Smooth muscle cell (in vitro differentiated cells): ENCODE measurements around the gene SYNCRIP. TPM values are rescaled to one million over a fixed set of nuclear protein-coding genes. Genes with fewer than 3 reads are reported as not detected.

Source experiments
- DNase-seq: peaks from one replicate; lab custom pipeline; 2025; ENCODE audit not compliant: unreplicated experiment; lab: John Stamatoyannopoulos, UW
- H2AFZ ChIP-seq: fragments of 200-600 bp; sonication (generic); 2 replicates; pipeline ENCODE4 v1.6.0; 2016; ENCODE audit warnings: antibody characterized with exemption, low read depth, mild to moderate bottlenecking
- H3F3A ChIP-seq: fragments of 200-600 bp; sonication (generic); 2 replicates; pipeline ENCODE4 v1.6.0; 2017; ENCODE audit warnings: antibody characterized with exemption, low read depth
- H3K27ac ChIP-seq: fragments of 200-600 bp; sonication (generic); 2 replicates; pipeline ENCODE4 v1.5.1; 2016; ENCODE audit warnings: low read depth, mild to moderate bottlenecking
- H3K27me3 ChIP-seq: fragments of 200-600 bp; sonication (generic); 2 replicates; pipeline ENCODE4 v1.6.1; 2016; ENCODE audit warnings: low read depth, mild to moderate bottlenecking
- H3K36me3 ChIP-seq: fragments of 200-600 bp; sonication (generic); 2 replicates; pipeline ENCODE4 v1.5.1; 2016; ENCODE audit warnings: low read depth
- H3K4me1 ChIP-seq: fragments of 200-600 bp; sonication (generic); 2 replicates; pipeline ENCODE4 v1.5.1; 2016; ENCODE audit warnings: low read depth
- H3K4me2 ChIP-seq: fragments of 200-600 bp; sonication (generic); 2 replicates; pipeline ENCODE4 v1.6.0; 2016; ENCODE audit warnings: mild to moderate bottlenecking
- H3K4me3 ChIP-seq: fragments of 200-600 bp; sonication (generic); 2 replicates; pipeline ENCODE4 v1.5.1; 2016; ENCODE audit warnings: mild to moderate bottlenecking
- H3K79me2 ChIP-seq: fragments of 200-600 bp; sonication (generic); 2 replicates; pipeline ENCODE4 v1.6.0; 2016; ENCODE audit warnings: low read depth, mild to moderate bottlenecking
- H3K9ac ChIP-seq: fragments of 200-600 bp; sonication (generic); 2 replicates; pipeline ENCODE4 v1.6.0; 2016; ENCODE audit warnings: low read depth
- H3K9me3 ChIP-seq: fragments of 200-600 bp; sonication (generic); replicated peaks from 2 replicates; pipeline ENCODE4 v1.5.1; 2016; ENCODE audit warnings: low read depth
- H4K20me1 ChIP-seq: fragments of 200-600 bp; sonication (generic); 2 replicates; pipeline ENCODE4 v1.6.0; 2016; ENCODE audit warnings: low read depth
- CTCF ChIP-seq: fragments of 200-600 bp; sonication (generic); IDR thresholded peaks from 2 replicates; pipeline ENCODE4 v1.5.1; 2017; ENCODE audit warnings: borderline replicate concordance, mild to moderate bottlenecking, antibody characterized with exemption; ENCODE audit not compliant: insufficient read depth, poor library complexity, severe bottlenecking
- WGBS: methylation state at CpG from one replicate; pipeline ENCODE4 v1.1.7; 2016; ENCODE audit warnings: low lambda C conversion rate; 5-methylcytosine and 5-hydroxymethylcytosine counted together
- polyA plus RNA-seq: library from polyadenylated mRNA; unstranded; fragments of >200 nt; fragmentation: Nextera tagmentation; extraction: Ambion mirVana; gene quantifications from 2 replicates; pipeline ENCODE4 v1.2.1, GENCODE V29; 2016
- total RNA-seq: library from RNA; depleted of rRNA; stranded (reverse); fragments of >200 nt; gene quantifications from 2 replicates; pipeline ENCODE4 v1.2.3, GENCODE V29; 2014

Gene SYNCRIP
- total and polyA plus RNA-seq, 2 experiments from 2014 or later = 53.1 to 74.6 TPM

- peaks cover 52% of the 10 kb centered on the region for H3K79me2 ChIP-seq
These were observed 31.9 kb upstream of the SYNCRIP start for GRCh38 chr6:85674604-85675003.

DNA sequence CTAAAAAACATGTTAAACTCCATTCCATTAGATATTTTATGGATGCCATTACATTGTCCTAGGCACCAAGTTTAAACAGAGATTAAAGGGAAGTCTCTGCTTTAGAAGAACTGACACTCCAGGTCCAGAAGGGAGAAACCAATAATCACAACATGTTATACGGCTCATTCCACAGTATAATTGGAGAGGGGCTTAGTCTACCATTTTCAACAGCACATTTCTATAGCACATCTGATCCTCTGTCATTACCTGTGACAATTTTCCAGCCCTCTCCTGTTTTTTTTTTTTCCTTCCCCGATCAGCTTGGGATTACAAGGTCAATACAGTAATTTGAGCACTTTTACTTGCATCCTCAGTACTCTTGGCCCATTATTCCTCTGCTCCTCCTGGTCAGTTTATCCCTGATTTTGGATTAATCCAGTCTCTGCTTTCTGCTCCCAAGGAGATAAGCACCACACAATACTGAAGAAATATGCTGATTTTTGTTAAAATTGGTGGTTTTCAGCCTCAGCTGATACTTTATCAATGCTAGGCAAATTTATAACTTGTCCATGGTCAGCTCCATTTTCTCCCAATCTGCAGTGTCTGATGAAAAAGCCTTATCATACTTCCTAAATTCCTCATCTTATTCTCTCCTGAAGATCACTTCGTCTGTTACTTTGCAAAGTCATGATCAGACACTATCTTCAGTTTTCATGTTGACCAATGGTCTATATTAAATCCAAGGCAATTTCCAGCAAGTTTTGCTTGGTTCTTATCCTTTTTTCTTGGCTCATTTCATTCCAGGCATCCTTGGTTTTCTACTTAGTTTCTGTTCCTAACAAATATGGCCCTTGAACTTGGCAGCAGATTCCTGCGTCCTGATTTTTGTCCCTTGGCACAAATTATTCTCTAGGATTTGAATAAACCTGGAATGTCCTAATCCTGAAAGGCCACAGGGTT lies 30.8 kb upstream of the SYNCRIP start:
- H3K27me3 ChIP-seq = no peaks in the 10 kb centered on the region
- H3K4me1 ChIP-seq = peaks cover 8% of the 10 kb centered on the region
- H3F3A ChIP-seq = peaks cover 26% of the 10 kb centered on the region
- no peaks in the 10 kb centered on the region for H3K36me3 ChIP-seq
- peak overlapping the region; percentile 76 for H3K27ac ChIP-seq
- 84% methylated on average over 4 of the region's 4 CpGs for WGBS
- H3K4me2 ChIP-seq = no peak overlapping the region
- no peak overlapping the region for H3K4me3 ChIP-seq
- H3K9ac ChIP-seq = no peak overlapping the region
- H4K20me1 ChIP-seq = peaks cover 90% of the 10 kb centered on the region
- TF ChIP-seq CTCF = no peak
- no peak for DNase-seq
- H2AFZ ChIP-seq = no peak overlapping the region
- peaks cover 52% of the 10 kb centered on the region for H3K79me2 ChIP-seq
- no peaks in the 10 kb centered on the region for H3K9me3 ChIP-seq

More at GRCh38 chr6:85674604-85675003, 31.9 kb upstream of the SYNCRIP start:
- H3K36me3 ChIP-seq = no peaks in the 10 kb centered on the region
- H3K4me1 ChIP-seq = peaks cover 12% of the 10 kb centered on the region
- peaks cover 30% of the 10 kb centered on the region for H3F3A ChIP-seq
- H3K27ac ChIP-seq = peak overlapping the region; percentile 76
- no peak overlapping the region for H3K9ac ChIP-seq
- no peaks in the 10 kb centered on the region for H3K27me3 ChIP-seq
- H2AFZ ChIP-seq = no peak overlapping the region
- H3K9me3 ChIP-seq = no peaks in the 10 kb centered on the region
- no peak for TF ChIP-seq CTCF
- DNase-seq = no peak
- H4K20me1 ChIP-seq = peaks cover 84% of the 10 kb centered on the region
- no peak overlapping the region for H3K4me2 ChIP-seq
- no peak overlapping the region for H3K4me3 ChIP-seq

- peaks cover 82% of the 10 kb centered on the region for H4K20me1 ChIP-seq
These were observed 29.9 kb upstream of the SYNCRIP start for GRCh38 chr6:85672623-85673022.

More at GRCh38 chr6:85672623-85673022, 29.9 kb upstream of the SYNCRIP start:
- Histone ChIP-seq H3K4me2 (no peak overlapping the region), H3K4me1 (peaks cover 8% of the 10 kb centered on the region), H3K36me3 (no peaks in the 10 kb centered on the region), H3K27ac (peak overlapping the region; percentile 76), H3K27me3 (no peaks in the 10 kb centered on the region), H3K79me2 (peaks cover 44% of the 10 kb centered on the region), H3K4me3 (no peak overlapping the region), H3K9ac (no peak overlapping the region), H3K9me3 (no peaks in the 10 kb centered on the region), H3F3A (peaks cover 26% of the 10 kb centered on the region), H2AFZ (no peak overlapping the region)
- no peak for TF ChIP-seq CTCF
- DNase-seq = no peak
- 84% methylated on average over 4 of the region's 4 CpGs for WGBS
